Tongue (tissue), 1 donor: Measurements from ENCODE around the gene SBSN. TPM values are rescaled to one million over a fixed set of nuclear protein-coding genes. Genes with fewer than 3 reads are reported as not detected.

Source experiments
- total RNA-seq: library from RNA; depleted of rRNA; stranded (reverse); fragments of >200 nt; gene quantifications from one replicate; pipeline ENCODE4 v1.2.3, GENCODE V29; 2014

The SBSN gene
- total RNA-seq, 1 donor from 2014 or later: 15.6 TPM

Other genes with a start within 250 kb of the SBSN start
- gene HAMP, start 245.8 kb downstream of the SBSN start, total RNA-seq: not detected
- gene MAG, start 236.2 kb downstream of the SBSN start, total RNA-seq: 2.3 TPM
- 7.4 TPM for gene CD22, start 199.1 kb downstream of the SBSN start, total RNA-seq
- gene FFAR1, start 180.4 kb downstream of the SBSN start, total RNA-seq: not detected
- not detected for gene FFAR3, start 169.9 kb downstream of the SBSN start, total RNA-seq
- not detected for gene GPR42, start 157.2 kb downstream of the SBSN start, total RNA-seq
- 15.6 TPM for gene FFAR2, start 80.1 kb downstream of the SBSN start, total RNA-seq
- gene KRTDAP, start 37.8 kb downstream of the SBSN start, total RNA-seq: 9.6 TPM
- gene DMKN, start 14.7 kb downstream of the SBSN start, total RNA-seq: 25.7 TPM
- not detected for gene GAPDHS, start 5.1 kb upstream of the SBSN start, total RNA-seq
- gene TMEM147, start 17.3 kb upstream of the SBSN start, total RNA-seq: 30.6 TPM
- not detected for gene ATP4A, start 35.3 kb upstream of the SBSN start, total RNA-seq
- not detected for gene PMIS2, start 57.9 kb upstream of the SBSN start, total RNA-seq
- 10.8 TPM for gene HAUS5, start 84.4 kb upstream of the SBSN start, total RNA-seq
- gene RBM42, start 100.7 kb upstream of the SBSN start, total RNA-seq: 39.9 TPM
- gene ETV2, start 113.4 kb upstream of the SBSN start, total RNA-seq: not detected
- 440 TPM for gene COX6B1, start 120.0 kb upstream of the SBSN start, total RNA-seq
- not detected for gene UPK1A, start 138.2 kb upstream of the SBSN start, total RNA-seq
- not detected for gene ZBTB32, start 176.2 kb upstream of the SBSN start, total RNA-seq
- gene KMT2B, start 189.7 kb upstream of the SBSN start, total RNA-seq: 13.1 TPM
- gene IGFLR1, start 214.1 kb upstream of the SBSN start, total RNA-seq: 2.3 TPM
- 11.3 TPM for gene U2AF1L4, start 217.1 kb upstream of the SBSN start, total RNA-seq
- 4.2 TPM for gene PSENEN, start 217.3 kb upstream of the SBSN start, total RNA-seq
- gene LIN37, start 220.3 kb upstream of the SBSN start, total RNA-seq: 6.7 TPM
- 152 TPM for gene HSPB6, start 228.7 kb upstream of the SBSN start, total RNA-seq
- 4.4 TPM for gene PROSER3, start 229.9 kb upstream of the SBSN start, total RNA-seq
- gene ARHGAP33, start 247.3 kb upstream of the SBSN start, total RNA-seq: 26.3 TPM